CD4-positive, alpha-beta T cell (primary cell): ENCODE measurements around the gene OLFM2. TPM values are rescaled to one million over a fixed set of nuclear protein-coding genes. Genes with fewer than 3 reads are reported as not detected.

ENCODE experiments used
- ATAC-seq: fragments of 200-7000 bp; cut with Tn5 transposase; one replicate; pipeline ENCODE4 v1.10.0; 2022; ENCODE audit warnings: mild to moderate bottlenecking; ENCODE audit not compliant: poor library complexity
- CTCF ChIA-PET: fragments of 350-600 bp; sonication (Branson Sonifier 250); formaldehyde crosslinking; loops from one replicate; lab custom pipeline; 2021; ENCODE audit warnings: antibody characterized with exemption, inconsistent platforms; lab: Charles Lee
- POLR2A ChIA-PET: fragments of 350-600 bp; sonication (Branson Sonifier 250); formaldehyde crosslinking; loops from one replicate; lab custom pipeline; 2021; ENCODE audit warnings: antibody characterized with exemption, inconsistent platforms; lab: Charles Lee
- DNase-seq, 14 experiments: peaks; one replicate each; pipeline ENCODE4 v3.0.0-alpha.2; 2013 to 2020; ENCODE audit warnings: mixed read lengths in 2 of 14
- H3K27ac ChIP-seq, 2 donors: one replicate each; pipeline versions ENCODE4 v1.5.1 to v1.7.0; 2013; ENCODE audit warnings: low read length in 2 of 2, low read depth in 1 of 2, mild to moderate bottlenecking in 1 of 2
- H3K27me3 ChIP-seq, 2 experiments: 1 replicate in 1 of 2; 2 replicates in 1 of 2; pipeline versions ENCODE4 v1.6.1 to v1.7.0; 2013; ENCODE audit warnings: low read length in 2 of 2, control low read depth in 1 of 2, mild to moderate bottlenecking in 1 of 2, moderate library complexity in 1 of 2; ENCODE audit not compliant: insufficient read depth in 2 of 2, control insufficient read depth in 1 of 2
- H3K36me3 ChIP-seq: one replicate; pipeline ENCODE4 v1.6.1; 2013; ENCODE audit warnings: low read length, control low read depth; ENCODE audit not compliant: insufficient read depth
- H3K4me1 ChIP-seq: one replicate; pipeline ENCODE4 v1.6.1; 2013; ENCODE audit warnings: low read length, control low read depth; ENCODE audit not compliant: insufficient read depth
- H3K4me3 ChIP-seq: one replicate; pipeline ENCODE4 v1.5.1; 2013; ENCODE audit warnings: mild to moderate bottlenecking, low read length, moderate library complexity
- H3K9me3 ChIP-seq, 2 experiments: 1 replicate in 1 of 2; 2 replicates in 1 of 2; pipeline versions ENCODE4 v1.6.1 to v1.7.0; 2013; ENCODE audit warnings: low read length in 2 of 2, mild to moderate bottlenecking in 2 of 2, control low read depth in 1 of 2, moderate library complexity in 1 of 2; ENCODE audit not compliant: control insufficient read depth in 1 of 2, insufficient read depth in 1 of 2
- H3K27ac Mint-ChIP-seq: one replicate; pipeline ENCODE4 v1.8.0; 2020; ENCODE audit warnings: mixed read lengths
- H3K27me3 Mint-ChIP-seq: one replicate; pipeline ENCODE4 v1.8.0; 2021; ENCODE audit warnings: mixed read lengths
- H3K36me3 Mint-ChIP-seq: one replicate; pipeline ENCODE4 v1.8.0; 2021; ENCODE audit warnings: low read depth, mixed read lengths
- H3K4me1 Mint-ChIP-seq: one replicate; pipeline ENCODE4 v1.8.0; 2021; ENCODE audit warnings: low read depth, mixed read lengths
- H3K4me3 Mint-ChIP-seq: one replicate; pipeline ENCODE4 v1.8.0; 2020; ENCODE audit warnings: mild to moderate bottlenecking, mixed read lengths
- H3K9me3 Mint-ChIP-seq: one replicate; pipeline ENCODE4 v1.8.0; 2020; ENCODE audit warnings: mixed read lengths
- intact Hi-C, 2 experiments: fragments of 100-400 bp; cut with DNase I in 1 of 2; cut with micrococcal nuclease in 1 of 2; formaldehyde crosslinking; loops; one replicate each; pipeline versions ENCODE4 v1.15.1 to v1.9.0; 2023 to 2025; cut with DNase I, micrococcal nuclease
- total RNA-seq, 174 experiments: library from RNA in 2 of 174; stranded (reverse) in 2 of 174; gene quantifications; one replicate each; pipeline ENCODE4 v1.2.3 and lab custom pipeline; 2021 to 2026
- TF ChIP-seq, protein P1 (sequence below): fragments of 200-600 bp; IDR thresholded peaks from one replicate; pipeline ENCODE4 v1.8.0; 2022; ENCODE audit warnings: antibody characterized with exemption, mild to moderate bottlenecking

OLFM2 gene
- total RNA-seq, 2 experiments from 2014 or later, result 4.1 to 4.8 TPM

DNA sequence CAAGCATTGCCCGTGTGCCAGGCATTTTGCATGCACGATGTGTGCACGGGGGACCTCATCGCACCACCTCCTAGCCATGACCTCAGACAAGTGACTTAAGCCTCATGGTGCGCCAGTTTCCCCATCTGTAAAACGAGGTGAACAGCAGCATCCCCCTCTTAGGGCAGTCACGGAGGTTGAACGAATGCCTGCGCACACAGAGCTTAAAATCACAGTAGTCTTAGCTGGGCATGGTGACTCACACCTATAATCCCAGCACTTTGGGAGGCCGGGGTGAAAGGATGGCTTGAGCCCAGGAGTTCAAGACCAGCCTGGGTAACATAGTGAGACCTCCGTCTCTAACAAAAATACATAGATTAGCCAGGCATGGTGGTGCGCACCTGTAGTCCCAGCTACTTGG, 52.6 kb downstream of the OLFM2 start:
- no peaks in the 10 kb centered on the region for H3K4me1 Mint-ChIP-seq
- no peaks in the 10 kb centered on the region for H3K36me3 Mint-ChIP-seq
- H3K36me3 ChIP-seq, result no peaks in the 10 kb centered on the region
- TF ChIP-seq, protein P1, sequence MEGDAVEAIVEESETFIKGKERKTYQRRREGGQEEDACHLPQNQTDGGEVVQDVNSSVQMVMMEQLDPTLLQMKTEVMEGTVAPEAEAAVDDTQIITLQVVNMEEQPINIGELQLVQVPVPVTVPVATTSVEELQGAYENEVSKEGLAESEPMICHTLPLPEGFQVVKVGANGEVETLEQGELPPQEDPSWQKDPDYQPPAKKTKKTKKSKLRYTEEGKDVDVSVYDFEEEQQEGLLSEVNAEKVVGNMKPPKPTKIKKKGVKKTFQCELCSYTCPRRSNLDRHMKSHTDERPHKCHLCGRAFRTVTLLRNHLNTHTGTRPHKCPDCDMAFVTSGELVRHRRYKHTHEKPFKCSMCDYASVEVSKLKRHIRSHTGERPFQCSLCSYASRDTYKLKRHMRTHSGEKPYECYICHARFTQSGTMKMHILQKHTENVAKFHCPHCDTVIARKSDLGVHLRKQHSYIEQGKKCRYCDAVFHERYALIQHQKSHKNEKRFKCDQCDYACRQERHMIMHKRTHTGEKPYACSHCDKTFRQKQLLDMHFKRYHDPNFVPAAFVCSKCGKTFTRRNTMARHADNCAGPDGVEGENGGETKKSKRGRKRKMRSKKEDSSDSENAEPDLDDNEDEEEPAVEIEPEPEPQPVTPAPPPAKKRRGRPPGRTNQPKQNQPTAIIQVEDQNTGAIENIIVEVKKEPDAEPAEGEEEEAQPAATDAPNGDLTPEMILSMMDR, result no peak
- ATAC-seq, result no peak
- no peaks in the 10 kb centered on the region for H3K9me3 Mint-ChIP-seq
- no peaks in the 10 kb centered on the region for H3K27me3 Mint-ChIP-seq
- H3K27ac ChIP-seq, result no peak overlapping the region
- DNase-seq, result no peak
- no peak overlapping the region for H3K4me3 Mint-ChIP-seq
- CTCF ChIA-PET, result no interaction called here
- H3K4me1 ChIP-seq, result no peaks in the 10 kb centered on the region
- H3K4me3 ChIP-seq, result no peak overlapping the region
- no peaks in the 10 kb centered on the region for H3K27me3 ChIP-seq
- intact Hi-C loops, result no loop called here
- H3K27ac Mint-ChIP-seq, result no peak overlapping the region
- H3K9me3 ChIP-seq, result no peaks in the 10 kb centered on the region
- POLR2A ChIA-PET, result no interaction called here

DNA sequence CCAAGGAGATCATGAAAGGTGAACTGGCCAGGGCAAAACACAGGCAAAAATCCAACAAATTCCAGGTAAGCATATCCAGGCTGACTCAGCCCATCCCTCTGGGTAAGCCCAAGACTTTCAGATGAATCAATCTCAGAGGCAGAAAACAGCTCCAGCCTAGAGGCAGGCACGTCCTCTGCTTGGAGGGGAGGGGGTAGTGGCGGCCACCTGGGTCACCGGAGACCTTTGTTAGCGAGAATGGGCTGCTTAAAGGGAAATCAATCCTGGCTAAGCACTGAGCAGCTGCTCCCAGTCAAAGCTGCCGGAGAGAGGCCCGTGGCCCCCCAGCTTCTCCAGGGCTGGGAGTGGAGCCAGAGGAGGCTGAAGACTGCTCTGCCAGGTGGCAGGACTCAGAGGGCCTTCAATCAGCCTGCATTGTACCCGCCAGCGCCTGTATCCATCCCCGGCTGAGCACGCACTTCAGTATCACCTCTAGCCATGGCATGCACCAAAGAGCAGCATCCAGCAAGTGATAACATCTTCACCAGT, 53.0 kb downstream of the OLFM2 start:
- Mint-ChIP-seq H3K9me3 (no peaks in the 10 kb centered on the region), H3K4me3 (no peak overlapping the region), H3K36me3 (no peaks in the 10 kb centered on the region), H3K27me3 (no peaks in the 10 kb centered on the region), H3K27ac (no peak overlapping the region), H3K4me1 (no peaks in the 10 kb centered on the region)
- ATAC-seq, result no peak
- no peaks in the 10 kb centered on the region for H3K4me1 ChIP-seq
- DNase-seq, result no peak
- H3K27me3 ChIP-seq, result no peaks in the 10 kb centered on the region
- no peaks in the 10 kb centered on the region for H3K36me3 ChIP-seq
- H3K9me3 ChIP-seq, result no peaks in the 10 kb centered on the region
- POLR2A ChIA-PET, result no interaction called here
- CTCF ChIA-PET, result no interaction called here
- intact Hi-C loops, result no loop called here
- H3K27ac ChIP-seq, result no peak overlapping the region
- TF ChIP-seq, protein P1, result no peak
- H3K4me3 ChIP-seq, result no peak overlapping the region

DNA sequence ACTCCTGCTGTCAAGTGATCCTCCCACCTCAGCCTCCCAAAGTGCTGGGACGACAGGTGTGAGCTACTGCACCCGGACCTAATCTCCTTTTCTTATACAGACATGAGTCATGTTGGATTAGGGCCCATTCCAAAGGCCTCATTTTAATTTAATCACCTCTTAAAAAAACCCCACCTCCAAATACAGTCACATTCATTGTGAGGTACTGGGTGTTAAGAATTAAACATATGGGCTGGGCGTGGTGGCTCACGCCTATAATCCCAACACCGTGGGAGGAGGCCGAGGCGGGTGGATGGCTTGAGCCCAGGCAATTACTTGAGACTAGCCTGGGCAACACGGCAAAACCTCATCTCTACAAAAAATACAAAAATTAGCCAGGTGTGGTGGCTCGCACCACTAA, 54.6 kb downstream of the OLFM2 start:
- intact Hi-C loops, result no loop called here
- Histone ChIP-seq H3K4me3 (no peak overlapping the region), H3K27me3 (no peaks in the 10 kb centered on the region), H3K4me1 (no peaks in the 10 kb centered on the region), H3K27ac (no peak overlapping the region), H3K9me3 (no peaks in the 10 kb centered on the region), H3K36me3 (no peaks in the 10 kb centered on the region)
- no peak overlapping the region for H3K27ac Mint-ChIP-seq
- CTCF ChIA-PET, result no interaction called here
- POLR2A ChIA-PET, result no interaction called here
- no peaks in the 10 kb centered on the region for H3K27me3 Mint-ChIP-seq
- TF ChIP-seq, protein P1, result no peak
- no peaks in the 10 kb centered on the region for H3K4me1 Mint-ChIP-seq
- no peaks in the 10 kb centered on the region for H3K9me3 Mint-ChIP-seq
- ATAC-seq, result no peak
- H3K36me3 Mint-ChIP-seq, result no peaks in the 10 kb centered on the region
- H3K4me3 Mint-ChIP-seq, result no peak overlapping the region
- DNase-seq, result no peak
